Lower leg skin (tissue), 3 donors: Measurements from ENCODE around the gene RBPJ.

ENCODE experiments used
- POLR2A ChIP-seq, 2 donors: fragments of 450-650 bp; IDR thresholded peaks; one replicate each; pipeline ENCODE4 v1.6.1; 2016 to 2017; ENCODE audit warnings: antibody characterized with exemption in 2 of 2, mild to moderate bottlenecking in 1 of 2, moderate library complexity in 1 of 2
- TF ChIP-seq, protein P1 (sequence below), 3 donors: fragments of 450-650 bp; IDR thresholded peaks; one replicate each; pipeline ENCODE4 v1.5.1; 2016; ENCODE audit warnings: antibody characterized with exemption in 3 of 3, mild to moderate bottlenecking in 3 of 3, moderate library complexity in 2 of 3

DNA sequence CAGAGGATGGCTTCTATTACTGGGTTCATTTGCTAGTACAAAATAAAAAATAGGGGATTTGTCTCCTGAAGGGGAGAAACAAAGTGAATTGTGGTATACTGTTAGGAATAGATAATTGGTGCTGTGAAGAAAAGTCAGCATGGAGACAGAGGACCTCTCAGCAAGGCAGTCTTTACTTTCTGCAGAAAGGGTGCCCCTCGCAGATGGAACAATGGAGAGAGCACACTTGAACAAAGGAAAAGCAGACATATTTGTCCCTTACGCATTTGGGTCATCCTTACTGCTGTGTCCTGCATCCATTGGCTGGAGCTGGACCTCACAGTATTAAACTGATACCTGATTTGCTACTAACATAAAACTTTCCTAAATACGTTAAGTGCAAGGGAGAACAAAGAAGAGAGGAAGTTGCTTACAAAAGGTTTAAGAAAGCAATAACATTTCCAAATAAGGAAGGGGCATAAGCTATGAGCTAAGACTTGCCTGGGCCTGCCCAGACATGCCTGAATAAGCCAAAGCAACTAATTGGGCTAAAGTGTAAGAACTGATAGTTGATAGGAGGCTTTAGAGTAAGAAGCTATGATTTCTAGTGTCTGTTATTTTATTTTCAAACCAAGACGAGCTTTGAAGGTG lies 85.6 kb downstream of the RBPJ start:
- TF ChIP-seq POLR2A (IDR thresholded peaks at IDR 0.05): no peak
- TF ChIP-seq, protein P1, sequence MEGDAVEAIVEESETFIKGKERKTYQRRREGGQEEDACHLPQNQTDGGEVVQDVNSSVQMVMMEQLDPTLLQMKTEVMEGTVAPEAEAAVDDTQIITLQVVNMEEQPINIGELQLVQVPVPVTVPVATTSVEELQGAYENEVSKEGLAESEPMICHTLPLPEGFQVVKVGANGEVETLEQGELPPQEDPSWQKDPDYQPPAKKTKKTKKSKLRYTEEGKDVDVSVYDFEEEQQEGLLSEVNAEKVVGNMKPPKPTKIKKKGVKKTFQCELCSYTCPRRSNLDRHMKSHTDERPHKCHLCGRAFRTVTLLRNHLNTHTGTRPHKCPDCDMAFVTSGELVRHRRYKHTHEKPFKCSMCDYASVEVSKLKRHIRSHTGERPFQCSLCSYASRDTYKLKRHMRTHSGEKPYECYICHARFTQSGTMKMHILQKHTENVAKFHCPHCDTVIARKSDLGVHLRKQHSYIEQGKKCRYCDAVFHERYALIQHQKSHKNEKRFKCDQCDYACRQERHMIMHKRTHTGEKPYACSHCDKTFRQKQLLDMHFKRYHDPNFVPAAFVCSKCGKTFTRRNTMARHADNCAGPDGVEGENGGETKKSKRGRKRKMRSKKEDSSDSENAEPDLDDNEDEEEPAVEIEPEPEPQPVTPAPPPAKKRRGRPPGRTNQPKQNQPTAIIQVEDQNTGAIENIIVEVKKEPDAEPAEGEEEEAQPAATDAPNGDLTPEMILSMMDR (IDR thresholded peaks at IDR 0.05): no peak
